ENCODE measurements around the gene ABHD15.

GRCh38 chr17:29571486-29571882, 4.6 kb upstream of the ABHD15 start:
- TF ChIP-seq, protein P1, sequence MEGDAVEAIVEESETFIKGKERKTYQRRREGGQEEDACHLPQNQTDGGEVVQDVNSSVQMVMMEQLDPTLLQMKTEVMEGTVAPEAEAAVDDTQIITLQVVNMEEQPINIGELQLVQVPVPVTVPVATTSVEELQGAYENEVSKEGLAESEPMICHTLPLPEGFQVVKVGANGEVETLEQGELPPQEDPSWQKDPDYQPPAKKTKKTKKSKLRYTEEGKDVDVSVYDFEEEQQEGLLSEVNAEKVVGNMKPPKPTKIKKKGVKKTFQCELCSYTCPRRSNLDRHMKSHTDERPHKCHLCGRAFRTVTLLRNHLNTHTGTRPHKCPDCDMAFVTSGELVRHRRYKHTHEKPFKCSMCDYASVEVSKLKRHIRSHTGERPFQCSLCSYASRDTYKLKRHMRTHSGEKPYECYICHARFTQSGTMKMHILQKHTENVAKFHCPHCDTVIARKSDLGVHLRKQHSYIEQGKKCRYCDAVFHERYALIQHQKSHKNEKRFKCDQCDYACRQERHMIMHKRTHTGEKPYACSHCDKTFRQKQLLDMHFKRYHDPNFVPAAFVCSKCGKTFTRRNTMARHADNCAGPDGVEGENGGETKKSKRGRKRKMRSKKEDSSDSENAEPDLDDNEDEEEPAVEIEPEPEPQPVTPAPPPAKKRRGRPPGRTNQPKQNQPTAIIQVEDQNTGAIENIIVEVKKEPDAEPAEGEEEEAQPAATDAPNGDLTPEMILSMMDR (IDR thresholded peaks at IDR 0.05), result no peak
- no peak for TF ChIP-seq POLR2A (IDR thresholded peaks at IDR 0.05)
- no peak for TF ChIP-seq POLR2AphosphoS5 (IDR thresholded peaks at IDR 0.05)
